ENCODE data around the gene SH2B3.
"Not testable (repeated sequence)": the region's sequence is repeated elsewhere in the genome, so short reads cannot be mapped to it uniquely, and the experiment has no call there.

SH2B3 gene

GRCh38 chr12:111445726-111446581 is 40.2 kb downstream of the SH2B3 start:
- no peak for DNase-seq

DNA sequence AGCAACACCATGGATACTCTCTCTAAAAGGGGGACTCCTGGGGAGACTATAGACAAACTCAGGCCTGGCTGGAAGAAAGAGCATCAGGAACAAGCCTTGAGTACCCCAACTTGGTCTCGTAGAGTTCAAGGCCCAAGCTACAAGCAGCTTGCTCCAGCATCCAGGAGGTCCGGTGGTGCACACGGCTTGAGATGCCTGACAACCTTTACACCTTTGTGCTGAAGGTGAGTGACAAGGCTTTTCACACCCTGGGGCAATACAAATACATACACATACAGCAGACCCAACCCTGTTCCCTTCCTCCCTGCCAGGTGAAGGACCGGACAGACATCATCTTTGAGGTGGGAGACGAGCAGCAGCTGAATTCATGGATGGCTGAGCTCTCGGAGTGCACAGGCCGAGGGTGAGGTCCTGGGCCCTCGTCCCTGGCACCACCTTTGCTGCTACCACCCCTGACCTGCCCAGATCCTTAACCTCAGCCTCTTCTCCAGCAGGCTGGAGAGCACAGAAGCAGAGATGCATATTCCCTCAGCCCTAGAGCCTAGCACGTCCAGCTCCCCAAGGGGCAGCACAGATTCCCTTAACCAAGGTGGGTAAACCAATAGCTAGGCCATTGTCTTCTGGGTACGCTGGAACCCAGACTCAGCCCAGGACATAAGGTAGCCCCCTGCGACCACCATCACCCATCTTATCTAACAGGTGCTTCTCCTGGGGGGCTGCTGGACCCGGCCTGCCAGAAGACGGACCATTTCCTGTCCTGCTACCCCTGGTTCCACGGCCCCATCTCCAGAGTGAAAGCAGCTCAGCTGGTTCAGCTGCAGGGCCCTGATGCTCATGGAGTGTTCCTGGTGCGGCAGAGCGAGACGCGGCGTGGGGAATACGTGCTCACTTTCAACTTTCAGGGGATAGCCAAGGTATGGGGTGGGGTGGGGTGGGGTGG is 41.2 kb downstream of the SH2B3 start:
- no peak for DNase-seq

DNA sequence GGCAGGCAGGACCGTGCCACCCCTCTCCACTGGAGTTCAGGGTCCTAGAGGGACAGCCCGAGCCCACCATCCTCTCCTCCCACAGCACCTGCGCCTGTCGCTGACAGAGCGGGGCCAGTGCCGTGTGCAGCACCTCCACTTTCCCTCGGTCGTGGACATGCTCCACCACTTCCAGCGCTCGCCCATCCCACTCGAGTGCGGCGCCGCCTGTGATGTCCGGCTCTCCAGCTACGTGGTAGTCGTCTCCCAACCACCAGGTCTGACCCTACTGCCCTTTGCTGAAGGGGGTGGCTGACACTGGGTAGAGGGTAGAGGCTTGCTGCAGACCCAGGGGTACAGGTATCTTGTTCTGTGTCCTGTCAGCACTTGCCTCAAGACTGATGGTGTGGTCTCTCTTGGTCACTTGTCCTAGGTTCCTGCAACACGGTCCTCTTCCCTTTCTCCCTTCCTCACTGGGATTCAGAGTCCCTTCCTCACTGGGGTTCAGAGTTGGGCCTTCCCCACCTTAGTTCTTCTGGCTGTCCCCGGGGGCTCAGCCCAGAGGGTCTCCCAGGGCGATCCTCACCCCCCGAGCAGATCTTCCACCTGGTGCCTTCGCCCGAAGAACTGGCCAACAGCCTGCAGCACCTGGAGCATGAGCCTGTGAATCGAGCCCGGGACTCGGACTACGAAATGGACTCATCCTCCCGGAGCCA is 42.0 kb downstream of the SH2B3 start:
- DNase-seq, result no peak

- no peak for DNase-seq
These were observed 42.6 kb downstream of the SH2B3 start for GRCh38 chr12:111448266-111448830.

GRCh38 chr12:111448846-111449790 is 43.4 kb downstream of the SH2B3 start:
- DNase-seq, result no peak

DNA sequence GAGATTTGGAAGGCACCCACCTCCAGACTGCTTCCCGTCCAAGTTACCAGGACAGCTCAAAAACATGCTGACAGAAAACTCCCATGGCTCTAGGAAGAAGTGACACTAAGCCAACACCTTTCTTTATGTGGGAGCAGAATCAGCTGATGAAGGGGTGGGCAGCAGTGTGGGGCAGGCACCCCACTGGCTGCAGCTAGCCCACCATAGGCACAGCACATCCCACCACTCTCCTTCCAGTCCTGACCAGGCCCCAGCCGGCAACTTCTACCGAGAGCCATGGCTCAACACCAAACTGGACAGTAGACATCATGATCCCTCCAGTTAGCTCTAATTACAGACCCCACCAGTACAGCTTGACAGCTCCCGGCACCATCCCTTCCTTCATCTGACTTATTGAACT is 45.0 kb downstream of the SH2B3 start:
- DNase-seq, result no peak

DNA sequence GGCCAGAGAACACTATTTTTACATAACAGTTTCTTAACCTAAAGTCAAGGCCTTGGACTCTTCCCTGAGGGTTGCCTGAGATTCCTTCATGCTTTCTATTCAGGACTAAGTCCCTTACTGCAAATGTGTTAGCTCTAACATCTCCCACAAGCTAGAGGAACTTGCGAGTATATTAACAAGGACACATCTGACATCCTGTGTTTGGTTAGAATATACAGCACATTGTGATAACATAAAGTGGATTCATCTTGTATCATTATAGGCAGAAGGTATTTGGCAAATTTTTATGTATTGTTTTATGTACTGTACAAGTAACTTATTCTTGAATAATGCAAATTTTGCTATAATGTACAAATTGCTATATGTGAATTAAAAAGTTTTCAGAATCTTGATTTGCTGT is 45.5 kb downstream of the SH2B3 start:
- DNase-seq, result no peak

GRCh38 chr12:111451649-111452129 is 46.0 kb downstream of the SH2B3 start:
- no peak for DNase-seq

- no peak for DNase-seq
These were observed 47.6 kb downstream of the SH2B3 start for GRCh38 chr12:111453071-111453989.

GRCh38 chr12:111454311-111454710 is 48.6 kb downstream of the SH2B3 start:
- DNase-seq, result no peak

- no peak for DNase-seq
These were observed 49.2 kb downstream of the SH2B3 start for GRCh38 chr12:111454716-111455447.

DNA sequence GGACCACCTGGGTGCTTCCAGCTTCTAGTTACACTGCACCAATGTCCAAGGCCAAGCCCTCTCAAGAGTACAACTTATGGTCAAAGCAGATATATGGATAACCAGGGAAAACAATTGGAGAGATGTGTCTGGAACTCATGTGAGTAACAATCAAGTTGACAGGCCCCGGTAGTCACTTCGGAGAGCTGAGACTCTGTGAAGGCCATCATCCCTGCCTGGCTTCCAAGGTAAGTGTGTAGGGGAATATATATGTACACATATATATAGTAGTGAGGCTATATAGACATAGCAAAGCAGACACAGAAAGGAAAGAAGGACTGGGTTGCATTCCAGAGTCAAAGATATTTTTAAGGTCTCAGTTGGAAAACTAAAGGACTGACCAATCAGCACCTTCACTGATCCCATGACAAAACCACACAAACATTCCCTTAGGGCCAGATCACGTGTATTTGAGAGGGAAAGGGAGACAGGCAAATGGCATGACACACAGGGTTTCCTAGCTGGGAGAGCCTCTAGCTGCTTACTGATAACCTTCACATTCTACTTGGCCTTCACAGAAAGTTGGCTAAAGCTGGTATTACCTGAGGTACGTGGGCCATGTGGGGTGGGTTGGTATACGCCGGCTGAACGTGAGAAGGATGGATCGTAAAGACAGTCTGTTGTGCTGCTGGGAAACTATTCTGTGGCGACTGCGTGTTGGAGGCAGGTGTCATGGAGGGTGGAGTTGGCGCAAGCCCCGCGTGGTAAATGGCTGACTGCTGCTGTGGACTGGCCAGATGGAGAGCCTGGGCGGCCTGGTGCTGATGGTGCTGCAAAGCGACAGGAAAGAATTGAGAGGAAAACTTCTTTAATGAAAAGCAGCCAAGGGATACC is 50.0 kb downstream of the SH2B3 start:
- DNase-seq, result no peak

GRCh38 chr12:111457071-111457470 is 51.3 kb downstream of the SH2B3 start:
- no peak for DNase-seq

- no peak for DNase-seq
These were observed 51.9 kb downstream of the SH2B3 start for GRCh38 chr12:111457577-111457976.

DNA sequence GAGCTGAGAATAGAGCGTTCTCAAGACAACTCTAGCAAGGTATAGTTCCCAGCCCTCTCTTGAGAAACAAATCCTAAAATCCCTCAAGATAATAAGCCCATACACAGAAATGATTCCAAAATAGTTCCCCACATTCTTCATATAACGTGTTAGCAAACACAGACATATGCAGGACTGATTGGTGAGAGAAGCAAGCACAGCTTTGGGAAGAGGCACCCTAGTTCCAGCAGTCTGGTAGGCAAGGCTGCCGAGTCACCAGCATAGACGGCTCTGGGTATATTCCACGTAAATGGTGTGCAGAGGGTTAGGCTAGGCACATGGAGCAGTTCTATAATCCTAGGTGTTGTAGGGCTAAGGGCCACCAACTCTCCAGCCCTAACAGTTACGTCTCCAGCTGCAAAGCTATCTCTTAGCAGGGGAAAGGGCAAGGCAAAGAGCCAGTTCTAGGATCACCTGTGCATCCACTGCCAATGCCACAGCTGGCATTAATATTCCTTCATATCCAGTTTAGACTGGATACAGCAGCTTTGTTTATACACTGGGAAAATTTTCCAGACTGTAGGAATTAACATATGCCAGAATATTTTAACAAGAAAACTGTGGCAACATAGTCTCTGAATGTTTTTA is 52.9 kb downstream of the SH2B3 start:
- DNase-seq, result no peak

GRCh38 chr12:111460111-111460510 is 54.4 kb downstream of the SH2B3 start:
- not testable (repeated sequence) for DNase-seq

DNA sequence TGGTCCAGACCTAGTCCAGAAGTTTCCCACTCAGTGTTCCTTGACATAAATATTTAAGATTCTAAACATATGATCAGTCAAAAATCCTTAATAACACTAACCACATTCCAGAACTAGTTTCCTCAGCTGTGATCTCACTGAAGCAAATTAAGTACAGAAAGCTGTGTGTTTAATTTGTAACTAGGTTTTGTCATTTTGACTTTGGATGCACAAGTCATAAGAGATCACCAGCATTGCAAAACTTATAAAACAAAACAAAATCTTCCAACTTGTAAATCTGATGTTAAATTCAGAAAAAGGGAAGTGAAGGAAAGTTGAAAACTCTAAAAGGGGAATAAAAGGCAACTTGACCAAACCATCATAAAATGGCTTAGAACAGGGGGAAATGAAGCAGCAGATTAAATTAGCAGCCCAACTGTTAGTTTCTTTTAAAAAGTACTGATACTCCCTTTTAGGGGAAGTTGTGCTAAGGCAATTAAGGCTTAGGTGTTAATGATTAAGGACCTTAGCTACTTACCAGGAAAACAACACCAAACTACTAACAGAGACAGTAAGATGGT is 56.6 kb downstream of the SH2B3 start:
- DNase-seq, result no peak
